Small intestine (tissue), 7 donors: ENCODE measurements around the gene RAB40B. TPM values are rescaled to one million over a fixed set of nuclear protein-coding genes. Genes with fewer than 3 reads are reported as not detected.
"Not testable (repeated sequence)": the region's sequence is repeated elsewhere in the genome, so short reads cannot be mapped to it uniquely, and the experiment has no call there.

Source experiments
- DNase-seq, 2 donors: peaks; one replicate each; pipeline versions ENCODE4 v3.0.0 to v3.0.0-alpha.2; 2013
- FAIRE-seq: peaks from 2 replicates; lab custom pipeline; 2012; peaks lifted over from hg19 to GRCh38; lab: Jason Lieb, UNC
- H3K27ac ChIP-seq, 3 donors: one replicate each; pipeline ENCODE4 v1.5.1; 2013; ENCODE audit warnings: low read length in 2 of 3, mild to moderate bottlenecking in 2 of 3, control low read depth in 1 of 3, inconsistent platforms in 1 of 3, low read depth in 1 of 3, moderate library complexity in 1 of 3
- H3K27me3 ChIP-seq, 3 donors: one replicate each; pipeline ENCODE4 v1.6.1; 2013; ENCODE audit warnings: low read length in 3 of 3, inconsistent platforms in 1 of 3; ENCODE audit not compliant: control insufficient read depth in 3 of 3, insufficient read depth in 3 of 3
- H3K36me3 ChIP-seq, 3 donors: one replicate each; pipeline ENCODE4 v1.6.1; 2013; ENCODE audit warnings: low read length in 3 of 3, inconsistent platforms in 1 of 3, low read depth in 1 of 3, mild to moderate bottlenecking in 1 of 3, moderate library complexity in 1 of 3; ENCODE audit not compliant: control insufficient read depth in 3 of 3, insufficient read depth in 2 of 3
- H3K4me1 ChIP-seq, 3 donors: one replicate each; pipeline ENCODE4 v1.6.1; 2013; ENCODE audit warnings: low read length in 2 of 3, inconsistent platforms in 1 of 3, low read depth in 1 of 3, mild to moderate bottlenecking in 1 of 3, moderate library complexity in 1 of 3; ENCODE audit not compliant: control insufficient read depth in 3 of 3, insufficient read depth in 2 of 3
- H3K4me3 ChIP-seq, 3 donors: one replicate each; pipeline ENCODE4 v1.5.1; 2013; ENCODE audit warnings: low read length in 3 of 3, control low read depth in 1 of 3, inconsistent platforms in 1 of 3, low read depth in 1 of 3, mild to moderate bottlenecking in 1 of 3, moderate library complexity in 1 of 3
- H3K9me3 ChIP-seq, 2 donors: one replicate each; pipeline ENCODE4 v1.6.1; 2013; ENCODE audit warnings: low read depth in 1 of 2, low read length in 1 of 2; ENCODE audit not compliant: control insufficient read depth in 2 of 2, insufficient read depth in 1 of 2
- WGBS, 3 donors: extraction: QIAGEN DNeasy Blood & Tissue Kit; methylation state at CpG; one replicate each; pipeline ENCODE4 v1.1.7; 2013; 5-methylcytosine and 5-hydroxymethylcytosine counted together
- polyA plus RNA-seq, 4 donors: library from polyadenylated mRNA; stranded (reverse) in 3 of 4; unstranded in 1 of 4; fragments of 200-250 nt in 3 of 4; fragments of 120-200 nt in 1 of 4; gene quantifications; one replicate each; pipeline versions ENCODE4 v1.2.1 to v1.2.3, GENCODE V29; 2013
- donor health status: healthy with polysubstance abuse.
- donor health status: control.
- donor health status: control.
- donor health status: Bipolar disorder and iron deficiency.
- donor health status: healthy.

The RAB40B gene
- polyA plus RNA-seq, 4 donors, result 8.1 to 24.5 (median 13.9) TPM

- H3K27me3 ChIP-seq, result no peaks in the 10 kb centered on the region
- FAIRE-seq (no peak), DNase-seq (no peak)
- H3K27ac ChIP-seq, result no peak overlapping the region
- H3K36me3 ChIP-seq, result peaks cover 0 to 68% (median 0%) of the 10 kb centered on the region in 3 donors
- H3K4me1 ChIP-seq, result peaks cover 0 to 20% (median 0%) of the 10 kb centered on the region in 3 donors
- peaks cover 0 to 10% of the 10 kb centered on the region in 2 donors for H3K9me3 ChIP-seq
- H3K4me3 ChIP-seq, result no peak overlapping the region
- 96 to 97% (median 97%) methylated on average over 19 of the region's 19 CpGs for WGBS, 3 donors
These were observed 40.6 kb downstream of the RAB40B start for GRCh38 chr17:82657926-82658325.

GRCh38 chr17:82656266-82656665 lies 42.2 kb downstream of the RAB40B start:
- H3K36me3 ChIP-seq, result peaks cover 0 to 58% (median 0%) of the 10 kb centered on the region in 3 donors
- H3K4me1 ChIP-seq, result peaks cover 0 to 20% (median 0%) of the 10 kb centered on the region in 3 donors
- no peak overlapping the region for H3K4me3 ChIP-seq
- H3K27me3 ChIP-seq, result no peaks in the 10 kb centered on the region
- no peak overlapping the region for H3K27ac ChIP-seq
- H3K9me3 ChIP-seq, result peaks cover 0 to 10% of the 10 kb centered on the region in 2 donors
- WGBS, 3 donors, result 89 to 94% (median 91%) methylated on average over 16 of the region's 16 CpGs
- DNase-seq (no peak), FAIRE-seq (no peak)

GRCh38 chr17:82655523-82655922 lies 43.0 kb downstream of the RAB40B start:
- Histone ChIP-seq H3K9me3 (peaks cover 0 to 10% of the 10 kb centered on the region in 2 donors), H3K27me3 (no peaks in the 10 kb centered on the region), H3K4me3 (no peak overlapping the region), H3K4me1 (peaks cover 0 to 20% (median 0%) of the 10 kb centered on the region in 3 donors), H3K36me3 (peaks cover 0 to 51% (median 0%) of the 10 kb centered on the region in 3 donors), H3K27ac (peak overlapping the region; percentile 38 to 88 (median 72))
- no peak for FAIRE-seq
- WGBS, 3 donors, result 33 to 66% (median 52%) methylated on average over 13 of the region's 13 CpGs
- DNase-seq, result peak; percentile 65 to 76

GRCh38 chr17:82655038-82655479 lies 43.4 kb downstream of the RAB40B start:
- H3K27ac ChIP-seq, result peak overlapping the region; percentile 38 to 88 (median 72)
- H3K27me3 ChIP-seq, result no peaks in the 10 kb centered on the region
- H3K36me3 ChIP-seq, result peaks cover 0 to 46% (median 0%) of the 10 kb centered on the region in 3 donors
- peaks cover 0 to 20% (median 0%) of the 10 kb centered on the region in 3 donors for H3K4me1 ChIP-seq
- WGBS, 3 donors, result 29 to 44% (median 33%) methylated on average over 15 of the region's 15 CpGs
- peak overlapping the region in 1 of 3 donors; percentile 8 for H3K4me3 ChIP-seq
- peaks cover 0 to 10% of the 10 kb centered on the region in 2 donors for H3K9me3 ChIP-seq
- no peak for FAIRE-seq
- DNase-seq, result peak; percentile 72 to 75

DNA sequence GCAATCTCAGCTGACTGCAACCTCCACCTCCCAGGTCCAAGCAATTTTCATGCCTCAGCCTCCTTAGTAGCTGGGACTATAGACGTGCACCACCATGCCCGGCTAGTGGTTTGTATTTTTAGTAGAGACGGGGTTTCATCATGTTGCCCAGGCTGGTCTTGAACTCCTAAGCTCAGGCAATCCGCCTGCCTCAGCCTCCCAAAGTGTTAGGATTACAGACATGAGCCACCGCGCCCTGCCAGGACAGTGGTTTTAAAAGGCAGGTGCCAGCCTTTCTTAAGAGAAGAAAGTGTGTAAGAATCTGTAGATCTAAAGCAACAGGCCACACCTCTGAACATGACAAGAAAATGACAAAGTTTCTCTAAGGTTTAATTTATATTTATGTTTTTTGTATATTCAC lies 43.9 kb downstream of the RAB40B start:
- H3K27me3 ChIP-seq, DNase-seq, FAIRE-seq, H3K4me3 ChIP-seq: not testable (repeated sequence)
- whole genome bisulfite sequencing, 3 donors, result 55 to 78% (median 73%) methylated on average over 6 of the region's 6 CpGs
- Histone ChIP-seq H3K9me3 (peaks cover 0 to 10% of the 10 kb centered on the region in 2 donors), H3K27ac (peak overlapping the region; percentile 38 to 88 (median 72)), H3K4me1 (peaks cover 0 to 20% (median 0%) of the 10 kb centered on the region in 3 donors), H3K36me3 (peaks cover 0 to 42% (median 0%) of the 10 kb centered on the region in 3 donors)

DNA sequence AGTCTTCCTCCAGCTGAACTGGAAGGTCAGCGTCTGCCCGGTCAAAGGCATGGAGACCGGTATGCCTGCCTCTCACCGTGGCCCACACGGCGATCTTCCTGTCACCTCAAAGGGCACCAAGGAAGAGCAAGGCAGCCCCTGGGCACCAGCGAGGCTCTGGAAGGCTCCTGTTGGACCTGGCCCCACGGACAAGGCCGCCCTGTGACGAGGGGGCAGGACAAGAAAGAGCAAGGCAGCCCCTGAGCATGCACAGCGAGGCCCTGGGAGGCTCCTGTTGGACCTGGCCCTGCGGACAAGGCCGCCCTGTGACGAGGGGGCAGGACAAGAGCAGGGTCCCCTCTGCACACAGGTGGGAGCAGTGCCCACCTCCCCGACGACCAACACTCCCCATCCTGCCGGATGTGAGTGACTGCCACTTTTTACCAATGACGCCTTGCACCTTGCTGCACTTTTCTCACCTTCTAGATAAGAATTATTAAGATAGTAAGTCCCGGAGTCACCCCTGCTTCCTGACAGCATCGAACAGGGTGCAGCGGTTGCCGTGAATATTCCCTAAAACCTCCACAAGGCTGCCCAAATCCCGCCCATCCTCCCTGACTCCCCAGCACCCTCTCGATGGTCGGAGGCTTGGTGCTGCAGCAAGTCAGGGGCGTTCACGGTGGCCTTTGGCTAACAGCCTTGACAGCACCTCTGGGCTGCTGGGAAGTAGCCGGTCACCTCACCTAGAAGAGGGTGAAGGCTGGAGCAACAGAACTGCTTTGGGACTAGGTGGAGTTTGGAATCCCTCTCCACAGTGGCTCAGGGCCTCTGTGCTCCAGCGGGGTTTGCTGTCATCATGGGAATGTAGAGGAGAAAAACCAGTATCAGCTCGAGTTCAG lies 44.6 kb downstream of the RAB40B start:
- H3K27ac ChIP-seq, result peak overlapping the region in 2 of 3 donors; percentile 72 to 88
- peaks cover 0 to 5% of the 10 kb centered on the region in 2 donors for H3K9me3 ChIP-seq
- peaks cover 0 to 35% (median 0%) of the 10 kb centered on the region in 3 donors for H3K36me3 ChIP-seq
- H3K27me3 ChIP-seq, result no peaks in the 10 kb centered on the region
- no peak overlapping the region for H3K4me3 ChIP-seq
- DNase-seq, result no peak
- H3K4me1 ChIP-seq, result peaks cover 0 to 20% (median 0%) of the 10 kb centered on the region in 3 donors
- FAIRE-seq, result no peak
- 74 to 82% (median 78%) methylated on average over 30 of the region's 30 CpGs for WGBS, 3 donors

DNA sequence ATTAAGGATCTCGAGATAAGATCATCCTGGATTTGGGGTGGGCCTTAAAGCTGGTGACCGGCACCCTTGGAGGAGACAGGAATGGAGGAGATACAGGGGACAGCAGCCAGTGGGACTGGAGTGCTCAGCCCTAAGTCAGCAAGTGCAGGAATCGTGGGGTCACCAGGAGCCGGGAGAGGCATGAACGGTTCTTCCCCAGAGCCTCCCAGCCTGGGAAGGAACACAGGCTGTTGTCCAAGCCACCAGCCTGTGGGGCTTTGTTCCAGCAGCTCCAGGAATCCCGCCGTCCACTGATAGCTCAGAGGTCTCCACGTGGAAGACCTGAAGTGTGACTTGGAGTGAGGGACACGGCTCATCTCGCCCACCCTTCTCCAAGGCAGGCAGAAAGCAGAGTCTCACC lies 47.8 kb downstream of the RAB40B start:
- no peaks in the 10 kb centered on the region for H3K27me3 ChIP-seq
- FAIRE-seq (no peak), DNase-seq (no peak)
- peaks cover 0 to 18% (median 0%) of the 10 kb centered on the region in 3 donors for H3K36me3 ChIP-seq
- 70 to 72% (median 72%) methylated on average over 10 of the region's 10 CpGs for WGBS, 3 donors
- H3K9me3 ChIP-seq, result no peaks in the 10 kb centered on the region
- peaks cover 0 to 21% (median 0%) of the 10 kb centered on the region in 3 donors for H3K4me1 ChIP-seq
- H3K4me3 ChIP-seq, result no peak overlapping the region
- no peak overlapping the region for H3K27ac ChIP-seq

DNA sequence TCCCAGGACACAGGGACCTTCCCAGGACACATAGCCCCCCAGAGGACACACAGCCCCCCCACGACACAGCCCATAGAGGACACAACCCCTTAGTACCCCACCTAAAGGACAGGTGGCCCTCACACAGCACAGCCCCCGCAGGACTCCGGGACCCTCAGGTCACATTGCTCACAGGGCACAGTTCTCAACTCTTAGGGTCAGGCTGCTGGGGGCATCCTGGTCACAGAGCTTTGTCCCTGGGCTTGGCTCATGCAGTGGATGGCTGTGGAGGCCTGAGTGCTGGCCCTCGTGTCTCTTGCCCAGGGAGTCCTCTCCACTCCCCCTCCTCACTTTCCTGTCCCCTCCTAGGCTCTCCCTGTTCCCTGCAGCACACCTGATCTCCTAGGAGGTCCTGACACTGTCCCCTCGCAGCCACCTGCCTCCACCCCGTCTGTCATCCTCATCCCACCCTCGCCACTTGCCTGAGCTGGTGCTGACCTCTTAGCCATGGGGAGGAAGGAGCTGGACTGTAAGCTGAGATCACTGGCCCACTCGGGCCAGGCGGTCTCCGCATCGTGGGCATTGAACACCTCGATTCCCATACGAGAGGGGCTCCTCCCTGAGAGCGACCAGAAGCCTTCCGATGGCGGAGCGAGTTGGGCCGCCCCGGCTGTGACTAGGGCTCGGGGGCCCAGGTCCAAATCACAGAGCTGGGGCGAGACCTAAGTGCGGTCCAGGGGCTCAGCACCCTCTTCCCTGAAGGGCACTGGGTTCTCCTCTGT lies 48.8 kb downstream of the RAB40B start:
- no peak overlapping the region for H3K27ac ChIP-seq
- peaks cover 0 to 14% (median 0%) of the 10 kb centered on the region in 3 donors for H3K36me3 ChIP-seq
- WGBS, 3 donors, result 80 to 88% (median 86%) methylated on average over 22 of the region's 22 CpGs
- no peaks in the 10 kb centered on the region for H3K27me3 ChIP-seq
- no peak for DNase-seq
- FAIRE-seq, result no peak
- H3K4me3 ChIP-seq, result no peak overlapping the region
- peaks cover 0 to 12% (median 0%) of the 10 kb centered on the region in 3 donors for H3K4me1 ChIP-seq
- H3K9me3 ChIP-seq, result no peaks in the 10 kb centered on the region
